ENCODE data around the gene HIVEP3.

DNA sequence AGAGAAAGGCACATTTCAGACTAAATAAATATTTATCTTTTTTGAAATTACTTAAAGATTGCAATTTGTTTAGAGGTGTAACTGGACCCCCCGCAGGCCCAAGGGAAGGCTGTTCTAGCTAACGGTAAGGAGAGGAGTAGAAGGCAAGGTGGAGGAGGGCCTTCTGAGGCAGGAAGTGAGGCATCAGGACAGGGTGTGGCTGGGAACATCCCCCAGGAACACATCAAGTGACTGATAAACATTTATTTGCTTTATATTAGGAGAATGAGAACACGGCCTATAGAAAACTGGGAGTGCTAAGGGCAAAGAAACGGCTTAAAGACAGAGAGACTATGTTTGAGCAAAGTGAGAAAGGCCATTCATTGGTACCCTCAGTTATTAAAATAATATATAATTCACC lies 23.2 kb downstream of the HIVEP3 start:
- TF ChIP-seq POLR2AphosphoS5 (IDR thresholded peaks at IDR 0.05; ENCODE audit: borderline replicate concordance, low read depth, low read length) (no peak), EZH2 (IDR thresholded peaks at IDR 0.05) (no peak), FOXP2 (optimal IDR thresholded peaks at IDR 0.05; ENCODE audit: control extremely low read depth, extremely low read length, insufficient read depth) (no peak)
